VCaP (cell line): Measurements from ENCODE around the gene KLHDC4.

Source experiments
- H3K27ac ChIP-seq: fragments of 450-650 bp; 2 replicates; pipeline ENCODE4 v1.5.1; 2017
- TF ChIP-seq, protein P1 (sequence below): fragments of 450-650 bp; conservative IDR thresholded peaks from 2 replicates; pipeline ENCODE4 v1.5.1; 2017; ENCODE audit warnings: mild to moderate bottlenecking, moderate library complexity

The KLHDC4 gene

GRCh38 chr16:87739801-87740200 is 26.0 kb downstream of the KLHDC4 start:
- TF ChIP-seq, protein P1, sequence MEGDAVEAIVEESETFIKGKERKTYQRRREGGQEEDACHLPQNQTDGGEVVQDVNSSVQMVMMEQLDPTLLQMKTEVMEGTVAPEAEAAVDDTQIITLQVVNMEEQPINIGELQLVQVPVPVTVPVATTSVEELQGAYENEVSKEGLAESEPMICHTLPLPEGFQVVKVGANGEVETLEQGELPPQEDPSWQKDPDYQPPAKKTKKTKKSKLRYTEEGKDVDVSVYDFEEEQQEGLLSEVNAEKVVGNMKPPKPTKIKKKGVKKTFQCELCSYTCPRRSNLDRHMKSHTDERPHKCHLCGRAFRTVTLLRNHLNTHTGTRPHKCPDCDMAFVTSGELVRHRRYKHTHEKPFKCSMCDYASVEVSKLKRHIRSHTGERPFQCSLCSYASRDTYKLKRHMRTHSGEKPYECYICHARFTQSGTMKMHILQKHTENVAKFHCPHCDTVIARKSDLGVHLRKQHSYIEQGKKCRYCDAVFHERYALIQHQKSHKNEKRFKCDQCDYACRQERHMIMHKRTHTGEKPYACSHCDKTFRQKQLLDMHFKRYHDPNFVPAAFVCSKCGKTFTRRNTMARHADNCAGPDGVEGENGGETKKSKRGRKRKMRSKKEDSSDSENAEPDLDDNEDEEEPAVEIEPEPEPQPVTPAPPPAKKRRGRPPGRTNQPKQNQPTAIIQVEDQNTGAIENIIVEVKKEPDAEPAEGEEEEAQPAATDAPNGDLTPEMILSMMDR: no peak
- no peak overlapping the region for H3K27ac ChIP-seq

DNA sequence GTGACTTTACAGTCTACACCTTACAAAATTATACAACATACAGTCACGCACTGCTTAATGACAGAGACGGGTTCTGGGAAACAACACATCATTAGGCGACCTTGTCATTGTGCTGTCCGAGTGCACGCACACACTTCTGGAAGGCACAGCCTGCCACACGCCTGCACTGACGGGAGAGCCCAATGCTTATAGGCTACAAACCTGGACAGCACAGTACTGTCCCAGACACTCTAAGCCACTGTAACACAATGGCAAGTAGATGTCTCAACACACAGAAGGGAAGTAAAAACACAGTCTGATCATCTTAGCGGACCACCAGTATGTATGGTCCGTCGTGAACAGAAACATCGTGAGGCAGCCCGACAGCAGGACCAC is 29.8 kb downstream of the KLHDC4 start:
- no peak overlapping the region for H3K27ac ChIP-seq
- TF ChIP-seq, protein P1: no peak

GRCh38 chr16:87735270-87736007 is 30.3 kb downstream of the KLHDC4 start:
- H3K27ac ChIP-seq: no peak overlapping the region
- TF ChIP-seq, protein P1: no peak

GRCh38 chr16:87734644-87735043 is 31.1 kb downstream of the KLHDC4 start:
- TF ChIP-seq, protein P1: no peak
- no peak overlapping the region for H3K27ac ChIP-seq

DNA sequence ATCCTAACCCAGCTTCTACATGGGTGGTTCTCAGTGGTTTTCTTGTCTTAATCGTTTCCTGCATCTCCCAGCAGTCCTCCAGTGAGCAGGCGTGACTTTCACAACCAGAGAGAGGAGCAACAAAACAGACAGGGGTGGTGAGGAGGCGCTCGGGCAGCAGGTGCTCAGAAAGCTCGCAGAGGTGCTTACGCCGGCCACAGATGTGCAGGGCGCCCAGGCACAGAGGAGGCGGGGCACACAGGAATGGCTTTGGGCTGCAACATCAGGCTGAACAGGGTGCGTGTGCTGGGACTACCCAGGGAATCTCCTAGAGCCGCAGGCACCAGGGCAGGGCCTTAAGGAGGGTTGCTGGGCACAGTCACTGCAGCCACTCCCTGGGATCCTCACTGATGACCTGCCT is 32.6 kb downstream of the KLHDC4 start:
- H3K27ac ChIP-seq: no peak overlapping the region
- TF ChIP-seq, protein P1: no peak

DNA sequence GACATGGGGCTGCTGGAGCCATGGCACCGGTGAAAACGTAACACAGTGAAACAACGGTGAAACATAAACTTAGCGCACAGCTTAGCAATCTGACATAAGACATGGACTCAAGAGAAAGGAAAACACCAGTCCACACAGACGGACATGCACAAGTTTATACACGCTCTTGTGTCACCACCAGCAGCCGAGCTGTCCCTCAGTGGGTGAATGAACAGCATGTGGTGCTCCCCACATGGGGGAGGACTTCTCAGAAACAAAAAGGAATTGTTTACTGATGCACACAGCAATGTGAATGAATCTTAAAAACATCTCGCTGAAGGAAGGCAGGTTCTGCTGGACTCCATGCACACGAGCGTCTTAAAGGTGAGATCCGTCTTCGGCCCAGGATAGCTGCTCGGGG is 34.2 kb downstream of the KLHDC4 start:
- TF ChIP-seq, protein P1: no peak
- no peak overlapping the region for H3K27ac ChIP-seq

DNA sequence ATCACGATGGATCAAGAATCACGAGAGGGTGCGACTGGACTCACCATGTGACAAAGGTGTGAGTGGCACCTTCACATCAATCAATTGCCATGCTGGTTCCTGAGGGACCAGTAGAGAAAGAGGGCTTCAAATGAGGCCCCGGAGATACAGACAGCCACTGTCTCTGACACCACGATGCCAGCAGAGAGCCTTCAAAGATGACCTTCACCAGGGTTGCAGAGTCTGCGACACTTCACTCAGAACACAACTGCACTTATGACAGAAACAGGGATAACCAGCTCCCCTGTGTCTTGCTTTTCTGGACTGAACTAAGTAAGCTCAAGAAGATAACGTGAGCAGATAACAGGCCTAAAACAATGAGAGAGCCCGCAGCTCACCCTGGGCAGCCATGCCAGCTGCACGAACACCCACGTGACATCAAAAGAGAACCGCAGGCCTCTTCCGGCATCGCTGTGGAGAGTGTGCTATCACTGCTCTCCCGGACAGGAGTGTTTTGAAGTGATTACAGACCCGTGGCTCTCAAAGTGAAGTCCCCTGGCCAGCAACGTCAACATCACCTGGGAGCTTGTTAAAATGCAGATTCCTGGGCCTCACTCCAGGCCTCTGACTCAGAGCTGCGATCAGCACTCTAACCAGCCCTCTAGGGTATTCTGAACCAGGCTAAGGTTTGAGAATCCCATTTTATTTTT is 36.4 kb downstream of the KLHDC4 start:
- TF ChIP-seq, protein P1: no peak
- H3K27ac ChIP-seq: no peak overlapping the region
